ENCODE results near the gene KIF14.

KIF14 gene

DNA sequence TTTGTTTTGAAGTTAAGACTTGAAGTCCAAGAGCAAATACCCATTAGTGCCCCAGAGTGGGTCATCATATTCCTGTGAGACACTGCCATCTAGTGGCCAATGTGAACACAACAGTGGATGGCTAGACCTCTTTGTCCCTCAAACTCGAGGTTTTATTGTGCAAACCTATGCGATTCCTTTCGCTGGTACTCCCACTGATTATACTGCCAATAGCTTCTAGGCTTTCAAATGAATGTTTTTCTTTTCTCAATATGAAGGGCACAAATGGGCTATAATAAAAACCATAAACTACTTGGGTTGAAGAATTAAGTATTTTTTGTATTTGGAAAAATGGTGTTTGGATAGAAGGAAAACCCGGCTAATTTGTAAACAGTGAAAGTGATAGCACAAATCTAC lies 110.3 kb downstream of the KIF14 start:
- Histone ChIP-seq H3K36me3 (ENCODE audit: insufficient read depth, low read length) (no peaks in the 10 kb centered on the region), H3K9me3 (ENCODE audit: control insufficient read depth, insufficient read depth, low read length) (no peaks in the 10 kb centered on the region), H3K9ac (ENCODE audit: low read depth, low read length) (no peak overlapping the region), H3K4me1 (ENCODE audit: insufficient read depth, low read length) (no peaks in the 10 kb centered on the region)

DNA sequence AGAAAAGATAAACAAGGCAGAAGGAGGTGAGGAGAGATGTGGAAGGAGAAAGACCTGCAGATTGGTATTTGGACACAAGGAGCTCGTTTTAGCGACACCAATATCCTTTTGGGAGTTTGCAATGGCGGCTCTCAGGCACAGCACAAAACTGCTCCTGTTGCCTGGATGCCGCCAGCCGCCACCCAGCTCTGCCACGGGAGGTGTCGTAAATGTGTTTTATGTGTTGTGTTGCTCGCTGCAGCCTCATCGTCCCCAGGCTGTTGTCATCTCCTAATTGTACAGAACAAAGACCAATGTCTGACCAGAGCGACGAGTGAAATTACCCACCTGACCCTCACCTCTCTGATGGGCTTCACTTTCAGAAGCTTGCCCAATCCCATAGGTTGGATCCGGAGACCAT lies 114.1 kb downstream of the KIF14 start:
- H3K4me1 ChIP-seq (ENCODE audit: insufficient read depth, low read length) = no peaks in the 10 kb centered on the region
- H3K36me3 ChIP-seq (ENCODE audit: insufficient read depth, low read length) = no peaks in the 10 kb centered on the region
- no peak overlapping the region for H3K9ac ChIP-seq (ENCODE audit: low read depth, low read length)
- no peaks in the 10 kb centered on the region for H3K9me3 ChIP-seq (ENCODE audit: control insufficient read depth, insufficient read depth, low read length)

DNA sequence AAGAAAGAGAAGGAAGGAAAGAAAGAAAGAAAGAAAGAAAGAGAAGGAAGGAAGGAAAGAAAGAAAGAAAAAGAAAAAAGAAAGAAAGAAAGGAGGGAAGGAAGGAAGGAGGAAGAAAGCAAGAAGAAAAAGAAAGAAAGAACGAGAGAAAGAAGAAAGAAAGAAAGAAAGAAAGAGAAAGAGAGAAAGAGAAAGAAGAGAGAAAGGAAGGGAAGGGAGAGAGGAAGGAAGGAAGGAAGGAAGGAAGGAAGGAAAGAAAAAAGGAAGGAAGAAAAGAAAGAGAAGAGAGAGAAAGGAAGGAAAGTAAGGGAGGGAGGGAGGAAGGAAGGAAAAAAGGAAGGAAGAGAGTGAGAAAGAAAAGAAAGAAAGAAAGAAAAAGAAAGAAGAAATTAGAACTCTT lies 115.3 kb downstream of the KIF14 start:
- H3K36me3 ChIP-seq (ENCODE audit: insufficient read depth, low read length) = no peaks in the 10 kb centered on the region
- no peak overlapping the region for H3K9ac ChIP-seq (ENCODE audit: low read depth, low read length)
- no peaks in the 10 kb centered on the region for H3K4me1 ChIP-seq (ENCODE audit: insufficient read depth, low read length)
- H3K9me3 ChIP-seq (ENCODE audit: control insufficient read depth, insufficient read depth, low read length) = no peaks in the 10 kb centered on the region

All from ES-I3 (cell line).